HEK293 (cell line): ENCODE data around the gene SIM2.
A peak's percentile ranks its signal among the peaks of the same experiment; 100 is the strongest.

Experiments used
- CTCF ChIA-PET: fragments of 350-600 bp; formaldehyde crosslinking; extraction: SDS; loops from one replicate; lab custom pipeline; 2021; ENCODE audit warnings: antibody characterized with exemption; lab: Yijun Ruan, JAX
- POLR2A ChIA-PET: fragments of 300-600 bp; formaldehyde crosslinking; extraction: SDS; loops from one replicate; lab custom pipeline; 2020; ENCODE audit warnings: antibody characterized with exemption, inconsistent platforms; lab: Yijun Ruan, JAX
- H3K27ac ChIP-seq: fragments of 200-500 bp; sonication (Bioruptor generic); 2 replicates; pipeline ENCODE4 v1.5.1; 2014; ENCODE audit warnings: low read depth, low read length, control low read depth, inconsistent platforms; ENCODE audit errors: extremely low read depth
- H3K36me3 ChIP-seq, 2 experiments: fragments of 200-500 bp in 1 of 2; sonication (Bioruptor generic) in 1 of 2; 1 replicate in 1 of 2; 2 replicates in 1 of 2; pipeline ENCODE4 v1.5.1; 2014 to 2017; ENCODE audit warnings: inconsistent platforms in 2 of 2, low read length in 2 of 2; ENCODE audit not compliant: control insufficient read depth in 2 of 2, insufficient read depth in 1 of 2
- H3K4me1 ChIP-seq: fragments of 200-500 bp; sonication (Bioruptor generic); 2 replicates; pipeline ENCODE4 v1.5.1; 2014; ENCODE audit warnings: mild to moderate bottlenecking, low read length, inconsistent platforms; ENCODE audit not compliant: control insufficient read depth, insufficient read depth
- H3K4me3 ChIP-seq: 2 replicates; pipeline ENCODE4 v1.5.1; 2011; ENCODE audit warnings: low read depth, mild to moderate bottlenecking, control low read depth, low read length, moderate library complexity
- H3K9me3 ChIP-seq: fragments of 200-500 bp; sonication (Bioruptor generic); 2 replicates; pipeline ENCODE4 v1.5.1; 2014; ENCODE audit warnings: low read depth, low read length, inconsistent platforms; ENCODE audit not compliant: control insufficient read depth, insufficient read depth
- EGR2 ChIP-seq: fragments of 450-650 bp; formaldehyde crosslinking; IDR thresholded peaks from 2 replicates; pipeline ENCODE4 v1.5.1; 2016; ENCODE audit warnings: low read depth, missing biosample characterization, missing genetic modification characterization
- GFI1B ChIP-seq: fragments of 450-650 bp; formaldehyde crosslinking; IDR thresholded peaks from 2 replicates; pipeline ENCODE4 v1.5.1; 2016; ENCODE audit warnings: missing biosample characterization, missing genetic modification characterization
- GLI4 ChIP-seq: fragments of 450-650 bp; formaldehyde crosslinking; IDR thresholded peaks from 2 replicates; pipeline ENCODE4 v1.5.1; 2016; ENCODE audit warnings: missing biosample characterization, missing genetic modification characterization
- REPIN1 ChIP-seq: fragments of 450-650 bp; formaldehyde crosslinking; IDR thresholded peaks from 2 replicates; pipeline ENCODE4 v1.5.1; 2017; ENCODE audit warnings: missing biosample characterization, missing genetic modification characterization, low read depth
- ZBTB21 ChIP-seq: fragments of 450-650 bp; formaldehyde crosslinking; IDR thresholded peaks from 2 replicates; pipeline ENCODE4 v1.5.1; 2017; ENCODE audit warnings: missing biosample characterization, missing genetic modification characterization
- ZFHX2 ChIP-seq: fragments of 450-650 bp; formaldehyde crosslinking; conservative IDR thresholded peaks from 2 replicates; pipeline ENCODE4 v1.5.1; 2016; ENCODE audit warnings: missing biosample characterization, missing genetic modification characterization
- ZNF138 ChIP-seq: fragments of 450-650 bp; formaldehyde crosslinking; IDR thresholded peaks from 2 replicates; pipeline ENCODE4 v1.5.1; 2016; ENCODE audit warnings: missing biosample characterization, missing genetic modification characterization, borderline replicate concordance
- ZNF221 ChIP-seq: fragments of 450-650 bp; formaldehyde crosslinking; IDR thresholded peaks from 2 replicates; pipeline ENCODE4 v1.5.1; 2017; ENCODE audit warnings: missing biosample characterization, missing genetic modification characterization, borderline replicate concordance
- ZNF394 ChIP-seq: fragments of 450-650 bp; formaldehyde crosslinking; IDR thresholded peaks from 2 replicates; pipeline ENCODE4 v1.5.1; 2016; ENCODE audit warnings: missing biosample characterization, missing genetic modification characterization, mild to moderate bottlenecking, moderate library complexity, borderline replicate concordance
- ZNF549 ChIP-seq: fragments of 450-650 bp; IDR thresholded peaks from 2 replicates; pipeline ENCODE4 v1.5.1; 2018; ENCODE audit warnings: missing biosample characterization, missing genetic modification characterization, mild to moderate bottlenecking, inconsistent platforms, moderate library complexity
- ZNF692 ChIP-seq: fragments of 450-650 bp; formaldehyde crosslinking; IDR thresholded peaks from 2 replicates; pipeline ENCODE4 v1.5.1; 2016; ENCODE audit warnings: missing biosample characterization, missing genetic modification characterization
- ZNF76 ChIP-seq: fragments of 450-650 bp; formaldehyde crosslinking; IDR thresholded peaks from 2 replicates; pipeline ENCODE4; 2016; ENCODE audit warnings: low read depth, missing biosample characterization, missing genetic modification characterization, borderline replicate concordance
- TF ChIP-seq, protein P1 (sequence below): fragments of 450-650 bp; formaldehyde crosslinking; IDR thresholded peaks from 2 replicates; pipeline ENCODE4 v1.5.1; 2016; ENCODE audit warnings: missing biosample characterization, missing genetic modification characterization
- TF ChIP-seq, protein P2 (sequence below): fragments of 450-650 bp; formaldehyde crosslinking; IDR thresholded peaks from 2 replicates; pipeline ENCODE4 v1.5.1; 2016; ENCODE audit warnings: missing biosample characterization, missing genetic modification characterization
- TF ChIP-seq, protein P3 (sequence below): fragments of 450-650 bp; IDR thresholded peaks from 2 replicates; pipeline ENCODE4 v1.5.1; 2018; ENCODE audit warnings: missing biosample characterization, missing genetic modification characterization
- TF ChIP-seq, protein P4 (sequence below): fragments of 450-650 bp; formaldehyde crosslinking; IDR thresholded peaks from 2 replicates; pipeline ENCODE4 v1.5.1; 2016; ENCODE audit warnings: missing biosample characterization, missing genetic modification characterization

The SIM2 gene

DNA sequence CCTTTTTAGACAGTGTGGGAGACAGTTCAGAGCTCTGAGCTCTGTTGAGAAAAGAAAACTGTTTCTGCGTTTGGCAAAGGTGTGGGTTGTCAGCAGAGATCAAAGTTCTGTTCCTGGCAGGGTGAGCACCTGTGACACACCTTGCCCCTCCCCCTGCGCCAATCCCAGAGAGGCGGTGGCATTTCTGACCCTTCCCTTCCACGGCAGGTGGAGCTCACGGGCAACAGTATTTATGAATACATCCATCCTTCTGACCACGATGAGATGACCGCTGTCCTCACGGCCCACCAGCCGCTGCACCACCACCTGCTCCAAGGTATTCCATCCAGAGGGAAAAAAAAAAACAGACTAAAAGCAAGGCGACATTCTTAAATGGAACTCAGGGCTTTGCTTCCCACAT is 20.7 kb downstream of the SIM2 start (continued):
- TF ChIP-seq, protein P1, sequence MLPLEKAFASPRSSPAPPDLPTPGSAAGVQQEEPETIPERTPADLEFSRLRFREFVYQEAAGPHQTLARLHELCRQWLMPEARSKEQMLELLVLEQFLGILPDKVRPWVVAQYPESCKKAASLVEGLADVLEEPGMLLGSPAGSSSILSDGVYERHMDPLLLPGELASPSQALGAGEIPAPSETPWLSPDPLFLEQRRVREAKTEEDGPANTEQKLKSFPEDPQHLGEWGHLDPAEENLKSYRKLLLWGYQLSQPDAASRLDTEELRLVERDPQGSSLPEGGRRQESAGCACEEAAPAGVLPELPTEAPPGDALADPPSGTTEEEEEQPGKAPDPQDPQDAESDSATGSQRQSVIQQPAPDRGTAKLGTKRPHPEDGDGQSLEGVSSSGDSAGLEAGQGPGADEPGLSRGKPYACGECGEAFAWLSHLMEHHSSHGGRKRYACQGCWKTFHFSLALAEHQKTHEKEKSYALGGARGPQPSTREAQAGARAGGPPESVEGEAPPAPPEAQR (tag by site-specific recombination): no peak
- TF ChIP-seq, protein P2, sequence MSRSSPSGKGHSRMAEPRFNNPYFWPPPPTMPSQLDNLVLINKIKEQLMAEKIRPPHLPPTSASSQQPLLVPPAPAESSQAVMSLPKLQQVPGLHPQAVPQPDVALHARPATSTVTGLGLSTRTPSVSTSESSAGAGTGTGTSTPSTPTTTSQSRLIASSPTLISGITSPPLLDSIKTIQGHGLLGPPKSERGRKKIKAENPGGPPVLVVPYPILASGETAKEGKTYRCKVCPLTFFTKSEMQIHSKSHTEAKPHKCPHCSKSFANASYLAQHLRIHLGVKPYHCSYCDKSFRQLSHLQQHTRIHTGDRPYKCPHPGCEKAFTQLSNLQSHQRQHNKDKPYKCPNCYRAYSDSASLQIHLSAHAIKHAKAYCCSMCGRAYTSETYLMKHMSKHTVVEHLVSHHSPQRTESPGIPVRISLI (tag by site-specific recombination): no peak
- no peak for TF ChIP-seq ZNF221
- TF ChIP-seq, protein P3, sequence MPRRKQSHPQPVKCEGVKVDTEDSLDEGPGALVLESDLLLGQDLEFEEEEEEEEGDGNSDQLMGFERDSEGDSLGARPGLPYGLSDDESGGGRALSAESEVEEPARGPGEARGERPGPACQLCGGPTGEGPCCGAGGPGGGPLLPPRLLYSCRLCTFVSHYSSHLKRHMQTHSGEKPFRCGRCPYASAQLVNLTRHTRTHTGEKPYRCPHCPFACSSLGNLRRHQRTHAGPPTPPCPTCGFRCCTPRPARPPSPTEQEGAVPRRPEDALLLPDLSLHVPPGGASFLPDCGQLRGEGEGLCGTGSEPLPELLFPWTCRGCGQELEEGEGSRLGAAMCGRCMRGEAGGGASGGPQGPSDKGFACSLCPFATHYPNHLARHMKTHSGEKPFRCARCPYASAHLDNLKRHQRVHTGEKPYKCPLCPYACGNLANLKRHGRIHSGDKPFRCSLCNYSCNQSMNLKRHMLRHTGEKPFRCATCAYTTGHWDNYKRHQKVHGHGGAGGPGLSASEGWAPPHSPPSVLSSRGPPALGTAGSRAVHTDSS (tag by site-specific recombination): no peak
- no peak for TF ChIP-seq GFI1B (tag by site-specific recombination)
- TF ChIP-seq GLI4 (tag by site-specific recombination): no peak
- TF ChIP-seq ZNF138 (tag by site-specific recombination): no peak
- TF ChIP-seq, all 188 proteins: peak for 0

DNA sequence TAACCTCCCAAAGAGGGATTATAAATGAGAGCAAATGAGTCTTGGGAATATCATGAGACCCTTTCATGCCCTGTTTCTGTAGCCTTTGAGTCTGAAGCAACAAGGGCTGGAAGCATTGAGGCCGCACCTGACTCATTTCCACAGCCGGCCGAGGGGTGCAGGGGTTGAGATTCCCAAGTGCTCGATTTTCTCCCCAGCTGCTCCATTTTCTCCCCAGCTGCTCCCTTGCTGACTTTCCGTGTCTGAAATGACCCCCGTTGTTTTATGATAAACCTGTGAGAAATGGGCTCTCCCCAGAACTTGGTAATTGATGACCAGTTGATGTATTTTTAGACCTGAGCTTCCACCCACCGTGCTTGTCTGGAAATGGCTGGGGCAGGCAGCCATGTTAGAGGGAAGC is 22.9 kb downstream of the SIM2 start:
- ChIA-PET CTCF (interaction anchor here (0.6 to 0.9 kb wide), 4 partner anchors 60 to 324 kb away, joined by 3 to 4 read pairs (median 3); no protein-coding TSS in a partner anchor), POLR2A (no interaction called here)
- H3K4me1 ChIP-seq: no peaks in the 10 kb centered on the region
- TF ChIP-seq ZNF394 (tag by site-specific recombination): peak; percentile 64; the same call in 1 of the 2 replicates
- no peak for TF ChIP-seq ZNF138 (tag by site-specific recombination)
- no peak for TF ChIP-seq ZNF76 (tag by site-specific recombination)
- H3K36me3 ChIP-seq: peaks cover 0 to 39% of the 10 kb centered on the region in 2 experiments; a peak in 2 of 3 replicates
- no peak overlapping the region for H3K4me3 ChIP-seq
- no peak overlapping the region for H3K27ac ChIP-seq
- no peaks in the 10 kb centered on the region for H3K9me3 ChIP-seq

- H3K4me3 ChIP-seq: no peak overlapping the region
- peaks cover 0 to 41% of the 10 kb centered on the region in 2 experiments; a peak in 2 of 3 replicates for H3K36me3 ChIP-seq
- CTCF ChIA-PET: interaction anchor here (0.5 to 0.6 kb wide), 4 partner anchors 61 to 325 kb away, joined by 3 to 4 read pairs (median 3); no protein-coding TSS in a partner anchor
- TF ChIP-seq EGR2 (tag by site-specific recombination) (peak; percentile 77), REPIN1 (tag by site-specific recombination) (no peak), ZFHX2 (peak; percentile 77)
- no peak overlapping the region for H3K27ac ChIP-seq
- no peaks in the 10 kb centered on the region for H3K9me3 ChIP-seq
- H3K4me1 ChIP-seq: no peaks in the 10 kb centered on the region
- POLR2A ChIA-PET: interaction anchor here (0.7 kb wide), 1 partner anchor 61 kb away, joined by 3 read pairs; no protein-coding TSS in a partner anchor
These were observed 23.8 kb downstream of the SIM2 start for GRCh38 chr21:36722370-36723368.

- ChIA-PET POLR2A (interaction anchor here (0.7 kb wide), 1 partner anchor 60 kb away, joined by 3 read pairs; no protein-coding TSS in a partner anchor), CTCF (no interaction called here)
- TF ChIP-seq, protein P4, sequence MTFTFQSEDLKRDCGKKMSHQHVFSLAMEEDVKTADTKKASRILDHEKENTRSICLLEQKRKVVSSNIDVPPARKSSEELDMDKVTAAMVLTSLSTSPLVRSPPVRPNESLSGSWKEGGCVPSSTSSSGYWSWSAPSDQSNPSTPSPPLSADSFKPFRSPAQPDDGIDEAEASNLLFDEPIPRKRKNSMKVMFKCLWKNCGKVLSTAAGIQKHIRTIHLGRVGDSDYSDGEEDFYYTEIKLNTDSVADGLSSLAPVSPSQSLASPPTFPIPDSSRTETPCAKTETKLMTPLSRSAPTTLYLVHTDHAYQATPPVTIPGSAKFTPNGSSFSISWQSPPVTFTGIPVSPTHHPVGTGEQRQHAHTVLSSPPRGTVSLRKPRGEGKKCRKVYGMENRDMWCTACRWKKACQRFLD (tag by site-specific recombination): no peak
- TF ChIP-seq ZNF692 (tag by site-specific recombination) (no peak), ZNF549 (no peak), ZBTB21 (tag by site-specific recombination) (no peak)
- Histone ChIP-seq H3K27ac (no peak overlapping the region), H3K9me3 (no peaks in the 10 kb centered on the region), H3K4me3 (no peak overlapping the region), H3K36me3 (peaks cover 0 to 39% of the 10 kb centered on the region in 2 experiments; a peak in 2 of 3 replicates), H3K4me1 (no peaks in the 10 kb centered on the region)
These were observed 24.5 kb downstream of the SIM2 start for GRCh38 chr21:36723371-36723881.
